ENCODE results near the gene COQ8B.

- TF ChIP-seq CTCF (IDR thresholded peaks at IDR 0.05) (no peak), POLR2A (IDR thresholded peaks at IDR 0.05) (no peak)
These were observed 44.6 kb downstream of the COQ8B start for GRCh38 chr19:40672038-40672437.
